ENCODE data around the gene CNGB1.

Gene CNGB1

DNA sequence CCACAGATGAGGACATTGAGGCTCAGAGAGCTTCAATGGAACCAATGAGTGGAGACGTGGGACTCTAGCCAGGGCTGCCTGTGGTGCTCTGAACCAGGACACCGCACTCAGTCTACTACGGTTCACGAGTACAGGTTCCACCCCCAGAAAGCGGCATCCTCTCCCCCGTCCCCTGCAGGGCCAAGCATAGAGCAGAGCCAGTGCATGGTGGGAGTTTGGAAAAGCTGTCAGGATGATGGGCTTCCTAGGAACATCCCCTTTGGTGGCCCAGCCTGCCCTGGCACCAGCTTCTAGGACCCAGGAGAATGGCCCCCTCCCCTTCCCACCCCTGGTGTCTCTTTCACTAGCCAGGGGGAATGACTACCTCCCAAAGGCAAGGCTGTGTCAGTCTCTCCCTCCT lies 21.2 kb upstream of the CNGB1 start:
- DNase-seq, result no peak
- Histone ChIP-seq H3K4me3 (ENCODE audit: low read depth in 1 of 2, low read length in 2 of 2) (no peak overlapping the region), H3K4me1 (ENCODE audit: insufficient read depth, low read length) (0 out of 2 replicates have a peak, but pooled peaks cover 2% of the 10 kb centered on the region), H4K20me1 (ENCODE audit: insufficient read depth, low read length) (peaks cover 29% of the 10 kb centered on the region), H3K79me2 (ENCODE audit: insufficient read depth, low read length) (no peaks in the 10 kb centered on the region), H3K9me3 (ENCODE audit: insufficient read depth, low read length, severe bottlenecking) (no peaks in the 10 kb centered on the region), H3K4me2 (ENCODE audit: insufficient read depth, low read length) (no peak overlapping the region), H3K27ac (ENCODE audit: low read length) (no peak overlapping the region), H3K36me3 (ENCODE audit: insufficient read depth, low read length) (peaks cover 30% of the 10 kb centered on the region), H3K9ac (ENCODE audit: low read depth, low read length) (no peak overlapping the region), H3K27me3 (ENCODE audit: insufficient read depth, low read length, poor library complexity) (no peaks in the 10 kb centered on the region), H2AFZ (ENCODE audit: low read depth, low read length) (no peak overlapping the region)
- TF ChIP-seq CTCF (IDR thresholded peaks at IDR 0.05; ENCODE audit: borderline replicate concordance, extremely low read depth, low read length, poor library complexity, severe bottlenecking) (no peak), EZH2 (IDR thresholded peaks at IDR 0.05; ENCODE audit: borderline replicate concordance, low read depth, low read length, severe bottlenecking) (no peak)
- ATAC-seq (ENCODE audit: insufficient read depth, low read depth), result no peak

GRCh38 chr16:57991551-57992059 lies 20.7 kb upstream of the CNGB1 start:
- Histone ChIP-seq H2AFZ (ENCODE audit: low read depth, low read length) (no peak overlapping the region), H3K27me3 (ENCODE audit: insufficient read depth, low read length, poor library complexity) (no peaks in the 10 kb centered on the region), H3K4me1 (ENCODE audit: insufficient read depth, low read length) (0 out of 2 replicates have a peak, but pooled peaks cover 2% of the 10 kb centered on the region), H3K4me3 (ENCODE audit: low read depth in 1 of 2, low read length in 2 of 2) (no peak overlapping the region), H3K27ac (ENCODE audit: low read length) (no peak overlapping the region), H3K79me2 (ENCODE audit: insufficient read depth, low read length) (no peaks in the 10 kb centered on the region), H3K36me3 (ENCODE audit: insufficient read depth, low read length) (peaks cover 25% of the 10 kb centered on the region), H3K4me2 (ENCODE audit: insufficient read depth, low read length) (no peak overlapping the region), H3K9me3 (ENCODE audit: insufficient read depth, low read length, severe bottlenecking) (no peaks in the 10 kb centered on the region), H3K9ac (ENCODE audit: low read depth, low read length) (no peak overlapping the region), H4K20me1 (ENCODE audit: insufficient read depth, low read length) (peaks cover 29% of the 10 kb centered on the region)
- DNase-seq (no peak), ATAC-seq (ENCODE audit: insufficient read depth, low read depth) (no peak)
- TF ChIP-seq CTCF (IDR thresholded peaks at IDR 0.05; ENCODE audit: borderline replicate concordance, extremely low read depth, low read length, poor library complexity, severe bottlenecking) (no peak), EZH2 (IDR thresholded peaks at IDR 0.05; ENCODE audit: borderline replicate concordance, low read depth, low read length, severe bottlenecking) (no peak)

- DNase-seq (no peak), ATAC-seq (ENCODE audit: insufficient read depth, low read depth) (no peak)
- H3K36me3 ChIP-seq (ENCODE audit: insufficient read depth, low read length), result no peaks in the 10 kb centered on the region
- no peaks in the 10 kb centered on the region for H3K9me3 ChIP-seq (ENCODE audit: insufficient read depth, low read length, severe bottlenecking)
- 0 out of 2 replicates have a peak, but pooled peaks cover 2% of the 10 kb centered on the region for H3K4me1 ChIP-seq (ENCODE audit: insufficient read depth, low read length)
- no peak overlapping the region for H3K9ac ChIP-seq (ENCODE audit: low read depth, low read length)
- H3K4me2 ChIP-seq (ENCODE audit: insufficient read depth, low read length), result no peak overlapping the region
- no peak overlapping the region for H3K27ac ChIP-seq (ENCODE audit: low read length)
- no peaks in the 10 kb centered on the region for H3K79me2 ChIP-seq (ENCODE audit: insufficient read depth, low read length)
- H2AFZ ChIP-seq (ENCODE audit: low read depth, low read length), result no peak overlapping the region
- peaks cover 12% of the 10 kb centered on the region for H4K20me1 ChIP-seq (ENCODE audit: insufficient read depth, low read length)
- no peak overlapping the region for H3K4me3 ChIP-seq (ENCODE audit: low read depth in 1 of 2, low read length in 2 of 2)
- no peaks in the 10 kb centered on the region for H3K27me3 ChIP-seq (ENCODE audit: insufficient read depth, low read length, poor library complexity)
- TF ChIP-seq EZH2 (IDR thresholded peaks at IDR 0.05; ENCODE audit: borderline replicate concordance, low read depth, low read length, severe bottlenecking) (no peak), CTCF (IDR thresholded peaks at IDR 0.05; ENCODE audit: borderline replicate concordance, extremely low read depth, low read length, poor library complexity, severe bottlenecking) (no peak)
These were observed 18.0 kb upstream of the CNGB1 start for GRCh38 chr16:57988929-57989328.

Measured in DND-41 (cell line).